Heart left ventricle (tissue), 16 donors: ENCODE results near the gene ZDHHC16. TPM values are rescaled to one million over a fixed set of nuclear protein-coding genes. Genes with fewer than 3 reads are reported as not detected.
A peak's percentile ranks its signal among the peaks of the same experiment; 100 is the strongest.

ENCODE experiments used
- ATAC-seq, 4 donors: fragments of 200-7000 bp; cut with Tn5 transposase; one replicate each; pipeline ENCODE4 v1.9.1; 2020 to 2022; ENCODE audit warnings: moderate library complexity in 4 of 4, mild to moderate bottlenecking in 3 of 4, moderate number of reproducible peaks in 1 of 4
- DNase-seq, 5 donors: peaks; one replicate each; pipeline ENCODE4 v3.0.0-alpha.2; 2020
- H3K27ac ChIP-seq, 12 donors: fragments of 200-600 bp; sonication (generic) in 4 of 12; one replicate each; pipeline versions ENCODE4 v1.5.0 to v1.8.0; 2016 to 2022; ENCODE audit warnings: mild to moderate bottlenecking in 2 of 12
- H3K27me3 ChIP-seq, 9 donors: fragments of 200-600 bp; sonication (generic) in 2 of 9; one replicate each; pipeline versions ENCODE4 v1.5.1 to v1.8.0; 2016 to 2022; ENCODE audit warnings: mild to moderate bottlenecking in 3 of 9
- H3K36me3 ChIP-seq, 9 donors: fragments of 200-600 bp; sonication (generic) in 2 of 9; one replicate each; pipeline versions ENCODE4 v1.5.0 to v1.8.0; 2018 to 2022; ENCODE audit warnings: mild to moderate bottlenecking in 2 of 9
- H3K4me1 ChIP-seq, 12 donors: fragments of 200-600 bp; sonication (generic) in 4 of 12; one replicate each; pipeline versions ENCODE4 v1.5.0 to v1.8.0; 2016 to 2022; ENCODE audit warnings: mild to moderate bottlenecking in 3 of 12
- H3K4me3 ChIP-seq, 12 donors: fragments of 200-600 bp; sonication (generic) in 4 of 12; one replicate each; pipeline versions ENCODE4 v1.5.0 to v1.8.0; 2017 to 2022; ENCODE audit warnings: mild to moderate bottlenecking in 9 of 12, moderate library complexity in 4 of 12
- H3K9me3 ChIP-seq, 12 donors: fragments of 200-600 bp; sonication (generic) in 4 of 12; one replicate each; pipeline versions ENCODE4 v1.5.0 to v1.8.0; 2016 to 2022; ENCODE audit warnings: mild to moderate bottlenecking in 1 of 12
- CTCF ChIP-seq, 12 donors: fragments of 200-600 bp; sonication (generic) in 4 of 12; IDR thresholded peaks; one replicate each; pipeline versions ENCODE4 v1.5.0 to v1.8.0; 2018 to 2022; ENCODE audit warnings: antibody characterized with exemption in 12 of 12, mild to moderate bottlenecking in 5 of 12
- POLR2A ChIP-seq, 2 donors: fragments of 450-650 bp; IDR thresholded peaks; one replicate each; pipeline ENCODE4 v1.6.1; 2017; ENCODE audit warnings: antibody characterized with exemption in 2 of 2, mild to moderate bottlenecking in 2 of 2, moderate library complexity in 2 of 2
- WGBS, 4 donors: extraction: QIAGEN DNeasy Blood & Tissue Kit in 2 of 4; methylation state at CpG; one replicate each; pipeline versions ENCODE4 v1.1.5 to v1.1.7; 2013 to 2018; 5-methylcytosine and 5-hydroxymethylcytosine counted together
- intact Hi-C, 10 donors: fragments of 100-400 bp; cut with DNase I; formaldehyde crosslinking; loops; one replicate each; pipeline versions ENCODE4 v1.11.1 to v1.14.2; 2022
- long read RNA-seq, 3 donors: library from polyadenylated mRNA; unstranded; transcript quantifications; one replicate each; pipeline ENCODE4 v2.0.0, GENCODE V29; 2020 to 2021
- polyA plus RNA-seq, 2 donors: library from polyadenylated mRNA; stranded (reverse); fragments of 200-250 nt; gene quantifications; one replicate each; pipeline ENCODE4 v1.2.3, GENCODE V29; 2013
- total RNA-seq, 9 donors: library from RNA; depleted of rRNA in 2 of 9; stranded (reverse); fragments of >200 nt in 2 of 9; fragmentation: NEBNext Ultra II Directional in 3 of 9; extraction: Animal tissue kit (Norgen Biotek cat#: 25700) in 3 of 9; gene quantifications; one replicate each; pipeline versions ENCODE4 v1.1.0 to v1.2.4, GENCODE V29; 2016 to 2023
- donor health status: ischemic (EF 13 %, LVEDD 7.1; RV severe dilation, severe dysfunction).
- donor health status: healthy with polysubstance abuse.
- donor health status: DM: no; HTN: yes; CAD: no.
- donor health status: DM: no; HTN: no; CAD: no.
- donor health status: ischemic (EF 25% LVEDD 6.9; RV normal size, moderate dysfunction).
- donor health status: ischemic (EF 25% LVEDD 5.7; RV mildly dilated, moderate dysfunction).
- donor health status: healthy.
- donor health status: DM: yes; HTN: yes; CAD: no.
- donor health status: ischemic (EF 35%, LVEDD 5.7; RV mildly dilated, moderate dysfunction).
- donor health status: nonischemic (EF 11% LVEDD 7.7; RV severe dilation, severe dysfunction).
- donor health status: DM: yes; HTN: yes; CAD: no.
- donor health status: PGD.
- donor health status: ischemic (EF 29% LVEDD 5.4; RV normal size, mild dysfunction).
- donor health status: nonischemic (EF 23%, LVEDD 6.1; RV moderate dilation, normal function).

Gene ZDHHC16
- total RNA-seq (10 to 100 TPM; 16.2 to 36.8 (median 25.2) TPM), polyA plus RNA-seq (10 to 100 TPM; 21.3 to 59.5 TPM)
- long read RNA-seq, donor 1, transcript ZDHHC16-203 (10 exons, 1,647 nt): minor isoform, 13 of 61 reads
- long read RNA-seq, donor 1, transcript ZDHHC16-206 (11 exons, 1,798 nt): major isoform, 22 of 61 reads
- long read RNA-seq, donor 1, partial matches to known transcripts: 6 of 61 reads
- long read RNA-seq, donor 1, other reads (novel, unspliced or antisense): 14 of 61 reads
- long read RNA-seq, donor 2, transcript ZDHHC16-202 (10 exons, 1,718 nt): minor isoform, 40 of 308 reads
- long read RNA-seq, donor 2, transcript ZDHHC16-207 (12 exons, 2,014 nt): minor isoform, 18 of 308 reads
- long read RNA-seq, donor 2, transcript ZDHHC16-203 (10 exons, 1,647 nt): minor isoform, 38 of 308 reads
- long read RNA-seq, donor 2, transcript ZDHHC16-206 (11 exons, 1,798 nt): major isoform, 108 of 308 reads
- long read RNA-seq, donor 2, partial matches to known transcripts: 34 of 308 reads
- long read RNA-seq, donor 2, other reads (novel, unspliced or antisense): 64 of 308 reads
- long read RNA-seq, donor 3, transcript ZDHHC16-206 (11 exons, 1,798 nt): major isoform, 22 of 78 reads
- long read RNA-seq, donor 3, transcript ZDHHC16-203 (10 exons, 1,647 nt): minor isoform, 11 of 78 reads
- long read RNA-seq, donor 3, transcript ZDHHC16-202 (10 exons, 1,718 nt): minor isoform, 16 of 78 reads
- long read RNA-seq, donor 3, partial matches to known transcripts: 6 of 78 reads
- long read RNA-seq, donor 3, other reads (novel, unspliced or antisense): 19 of 78 reads

- Histone ChIP-seq H3K9me3 (no peaks in the 10 kb centered on the region), H3K27me3 (no peaks in the 10 kb centered on the region), H3K27ac (peak within 1 kb of the TSS; percentile 27 to 83 (median 72)), H3K4me3 (peak within 1 kb of the TSS; percentile 62 to 96 (median 89)), H3K36me3 (peaks cover 0 to 29% (median 19%) of the 10 kb centered on the region in 9 donors), H3K4me1 (peaks cover 4 to 46% (median 35%) of the 10 kb centered on the region in 12 donors)
- peak; percentile 92 to 94 (median 93) for DNase-seq
- intact Hi-C loops: loop anchor here in 3 of 10 donors (2.0 to 10.0 kb wide), 3 partner anchors 17 to 51 kb away; partner anchors contain the start of genes MMS19 (in 2 of the 3) and UBTD1 (in 2 of the 3)
- peak in 4 of 12 donors; percentile 9 to 39 (median 24) for TF ChIP-seq CTCF (IDR thresholded peaks at IDR 0.05)
- TF ChIP-seq POLR2A (IDR thresholded peaks at IDR 0.05): peak in 1 of 2 donors; percentile 81
- WGBS, 4 donors: 0 to 1% (median 0%) methylated on average over 50 to 66 of the region's 66 CpGs
- peak; percentile 97 to 98 (median 98) for ATAC-seq
These were observed at the start of gene ZDHHC16, which contains the start of gene EXOSC1 for GRCh38 chr10:97445722-97446639. Gene ZDHHC16 (plus strand): TSS chr10:97446175. CDS start chr10:97451676, 5,501 bp downstream. Gene EXOSC1 (minus strand): TSS chr10:97446006. CDS start chr10:97445985, 21 bp downstream.

GRCh38 chr10:97399843-97400545, 46.0 kb upstream of the ZDHHC16 start:
- ATAC-seq: peak; percentile 44 to 79 (median 72)
- TF ChIP-seq POLR2A (IDR thresholded peaks at IDR 0.05) (no peak), CTCF (IDR thresholded peaks at IDR 0.05) (no peak)
- Histone ChIP-seq H3K4me3 (peak overlapping the region in 11 of 12 donors; percentile 55 to 93 (median 80)), H3K27ac (peak overlapping the region in 11 of 12 donors; percentile 60 to 86 (median 79)), H3K36me3 (peaks cover 0 to 35% (median 23%) of the 10 kb centered on the region in 9 donors), H3K27me3 (no peaks in the 10 kb centered on the region), H3K9me3 (no peaks in the 10 kb centered on the region), H3K4me1 (peaks cover 0 to 20% (median 11%) of the 10 kb centered on the region in 12 donors)
- DNase-seq: peak in 3 of 5 donors; percentile 44 to 76 (median 63)
- WGBS, 4 donors: 17 to 47% (median 28%) methylated on average over 16 to 21 of the region's 21 CpGs
- intact Hi-C loops: loop anchor here in 4 of 10 donors (5.0 to 10.0 kb wide), 4 partner anchors 63 to 335 kb away; partner anchors contain the start of gene ZFYVE27 (in 1 of the 4)
